ENCODE results near the gene CAMK2N2. TPM values are rescaled to one million over a fixed set of nuclear protein-coding genes. Genes with fewer than 3 reads are reported as not detected.

CAMK2N2 gene
- 6.1 TPM in 2 replicates for total RNA-seq (2022)
- percentile 32 among the genes with signal in this experiment for Bru-seq, nascent RNA
- percentile 42 among the genes with signal in this experiment for BruChase-seq, experiment 1, labeled RNA remaining after a 6-hour chase
- percentile 39 among the genes with signal in this experiment for BruChase-seq, experiment 2, labeled RNA remaining after a 2-hour chase
- long read RNA-seq, partial matches to known transcripts: 0 of 3 reads
- long read RNA-seq, other reads (novel, unspliced or antisense): 0 of 3 reads

DNA sequence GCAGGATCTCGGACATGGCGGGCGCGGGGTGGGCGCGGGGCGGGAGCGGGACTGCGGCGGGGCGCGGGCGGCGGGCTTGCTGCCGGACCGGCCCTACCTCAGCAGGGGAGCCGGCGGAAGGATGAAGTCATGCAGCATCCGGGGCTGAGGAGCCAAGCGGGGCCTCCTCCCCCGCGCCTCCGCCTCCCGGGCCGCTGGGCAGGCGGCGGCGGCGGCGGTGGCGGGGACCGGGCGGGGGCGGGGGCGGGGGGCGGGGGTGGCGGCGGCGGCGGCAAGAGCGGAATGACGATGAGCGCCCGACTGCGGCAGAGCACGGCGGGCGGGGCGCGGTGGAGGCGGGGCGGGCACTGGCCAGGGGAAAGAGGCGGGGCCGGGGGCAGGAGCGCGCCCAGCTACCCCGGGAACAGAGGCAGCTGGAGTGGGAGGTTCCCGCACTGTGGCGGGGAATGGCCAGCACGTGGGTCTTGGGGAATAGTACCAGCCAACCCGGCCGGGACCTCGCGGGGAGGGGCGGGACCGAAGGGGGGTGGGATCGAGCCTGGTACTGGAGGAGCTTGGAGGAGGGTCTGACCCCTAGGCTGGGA lies at the start of gene CAMK2N2:
Gene CAMK2N2, minus strand, starts transcription at position 284 of the 584 bp plus-strand sequence. Its CDS starts 268 bp downstream, at position 16.
- Mint-ChIP-seq H3K9me3 (ENCODE audit: unreplicated experiment) (no peaks in the 10 kb centered on the region), H3K36me3 (ENCODE audit: insufficient read depth, unreplicated experiment) (no peaks in the 10 kb centered on the region), H3K27ac (ENCODE audit: low read depth, unreplicated experiment) (peak within 1 kb of the TSS; percentile 7), H3K4me3 (ENCODE audit: unreplicated experiment) (peak within 1 kb of the TSS; percentile 79), H3K4me1 (ENCODE audit: insufficient read depth, unreplicated experiment) (peaks cover 16% of the 10 kb centered on the region), H3K27me3 (ENCODE audit: insufficient read depth, unreplicated experiment) (no peaks in the 10 kb centered on the region)
- DNase-seq (ENCODE audit: unreplicated experiment): peak; percentile 72
- TF ChIP-seq, protein P1, sequence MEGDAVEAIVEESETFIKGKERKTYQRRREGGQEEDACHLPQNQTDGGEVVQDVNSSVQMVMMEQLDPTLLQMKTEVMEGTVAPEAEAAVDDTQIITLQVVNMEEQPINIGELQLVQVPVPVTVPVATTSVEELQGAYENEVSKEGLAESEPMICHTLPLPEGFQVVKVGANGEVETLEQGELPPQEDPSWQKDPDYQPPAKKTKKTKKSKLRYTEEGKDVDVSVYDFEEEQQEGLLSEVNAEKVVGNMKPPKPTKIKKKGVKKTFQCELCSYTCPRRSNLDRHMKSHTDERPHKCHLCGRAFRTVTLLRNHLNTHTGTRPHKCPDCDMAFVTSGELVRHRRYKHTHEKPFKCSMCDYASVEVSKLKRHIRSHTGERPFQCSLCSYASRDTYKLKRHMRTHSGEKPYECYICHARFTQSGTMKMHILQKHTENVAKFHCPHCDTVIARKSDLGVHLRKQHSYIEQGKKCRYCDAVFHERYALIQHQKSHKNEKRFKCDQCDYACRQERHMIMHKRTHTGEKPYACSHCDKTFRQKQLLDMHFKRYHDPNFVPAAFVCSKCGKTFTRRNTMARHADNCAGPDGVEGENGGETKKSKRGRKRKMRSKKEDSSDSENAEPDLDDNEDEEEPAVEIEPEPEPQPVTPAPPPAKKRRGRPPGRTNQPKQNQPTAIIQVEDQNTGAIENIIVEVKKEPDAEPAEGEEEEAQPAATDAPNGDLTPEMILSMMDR (IDR thresholded peaks at IDR 0.05; ENCODE audit: unreplicated experiment): no peak
- intact Hi-C loops (cut with micrococcal nuclease): no loop called here
- CTCF ChIA-PET: interaction anchor here (1.2 kb wide), 1 partner anchor 11 kb away, joined by 3 read pairs; no protein-coding TSS in a partner anchor
- no TSS peak for BruUV-seq (replicated peaks)
- POLR2A ChIA-PET: interaction anchor here (1.0 to 2.9 kb wide), 3 partner anchors 10 to 13 kb away, joined by 3 to 11 read pairs (median 4); partner anchors contain the start of gene EEF1AKMT4

DNA sequence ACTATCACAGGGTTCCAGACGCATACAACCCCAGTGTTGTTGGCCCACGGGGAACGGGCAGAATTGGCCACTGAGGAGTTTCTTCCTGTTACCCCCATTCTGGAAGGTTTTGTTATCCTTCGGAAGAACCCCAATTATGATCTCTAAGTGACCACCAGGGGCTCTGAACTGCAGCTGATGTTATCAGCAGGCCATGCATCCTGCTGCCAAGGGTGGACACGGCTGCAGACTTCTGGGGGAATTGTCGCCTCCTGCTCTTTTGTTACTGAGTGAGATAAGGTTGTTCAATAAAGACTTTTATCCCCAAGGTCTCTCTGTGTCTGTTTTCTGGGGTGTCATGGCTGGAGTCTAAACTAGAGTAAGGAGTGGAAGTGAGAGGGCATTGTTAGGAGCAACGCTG lies 47.4 kb upstream of the CAMK2N2 start:
- no peak overlapping the region for H3K27ac Mint-ChIP-seq (ENCODE audit: low read depth, unreplicated experiment)
- BruUV-seq (replicated peaks): TSS peak; percentile 48
- POLR2A ChIA-PET: no interaction called here

DNA sequence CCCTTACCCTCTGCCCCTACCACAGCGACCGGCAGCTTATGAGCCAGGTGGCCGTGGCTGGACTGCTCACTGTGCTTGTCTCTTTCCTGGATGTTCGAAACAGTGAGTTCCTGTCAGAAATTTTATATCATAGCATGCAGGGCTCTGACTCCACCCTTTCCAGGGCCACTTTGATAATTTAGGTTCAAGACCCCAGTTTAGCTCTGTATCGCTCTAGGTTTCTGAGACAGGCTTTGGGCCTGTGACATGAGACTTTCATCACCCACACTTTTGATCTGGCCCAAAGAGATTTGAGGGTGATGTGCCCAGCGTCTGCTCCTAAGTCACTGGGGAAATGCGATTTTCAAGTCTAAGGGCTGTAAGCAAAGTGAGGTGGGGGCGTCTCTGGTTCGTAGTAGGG lies 46.6 kb upstream of the CAMK2N2 start:
- no peaks in the 10 kb centered on the region for H3K27me3 Mint-ChIP-seq (ENCODE audit: insufficient read depth, unreplicated experiment)
- H3K9me3 Mint-ChIP-seq (ENCODE audit: unreplicated experiment): no peaks in the 10 kb centered on the region
- H3K36me3 Mint-ChIP-seq (ENCODE audit: insufficient read depth, unreplicated experiment): peaks cover 65% of the 10 kb centered on the region
- no peak for DNase-seq (ENCODE audit: unreplicated experiment)
- CTCF ChIA-PET: no interaction called here
- POLR2A ChIA-PET: interaction anchor here (0.6 kb wide), 1 partner anchor 162 kb away, joined by 4 read pairs; no protein-coding TSS in a partner anchor
- intact Hi-C loops (cut with micrococcal nuclease): no loop called here
- no peak overlapping the region for H3K4me3 Mint-ChIP-seq (ENCODE audit: unreplicated experiment)
- no peak overlapping the region for H3K27ac Mint-ChIP-seq (ENCODE audit: low read depth, unreplicated experiment)
- no TSS peak for BruUV-seq (replicated peaks)
- H3K4me1 Mint-ChIP-seq (ENCODE audit: insufficient read depth, unreplicated experiment): no peaks in the 10 kb centered on the region
- TF ChIP-seq, protein P1 (IDR thresholded peaks at IDR 0.05; ENCODE audit: unreplicated experiment): no peak

More for the DNA sequence above, 47.4 kb upstream of the CAMK2N2 start:
- Mint-ChIP-seq H3K4me3 (ENCODE audit: unreplicated experiment) (no peak overlapping the region), H3K27me3 (ENCODE audit: insufficient read depth, unreplicated experiment) (no peaks in the 10 kb centered on the region), H3K36me3 (ENCODE audit: insufficient read depth, unreplicated experiment) (peaks cover 57% of the 10 kb centered on the region), H3K9me3 (ENCODE audit: unreplicated experiment) (no peaks in the 10 kb centered on the region), H3K4me1 (ENCODE audit: insufficient read depth, unreplicated experiment) (no peaks in the 10 kb centered on the region)
- intact Hi-C loops (cut with micrococcal nuclease): no loop called here
- TF ChIP-seq, protein P1 (IDR thresholded peaks at IDR 0.05; ENCODE audit: unreplicated experiment): no peak
- CTCF ChIA-PET: no interaction called here
- DNase-seq (ENCODE audit: unreplicated experiment): no peak

DNA sequence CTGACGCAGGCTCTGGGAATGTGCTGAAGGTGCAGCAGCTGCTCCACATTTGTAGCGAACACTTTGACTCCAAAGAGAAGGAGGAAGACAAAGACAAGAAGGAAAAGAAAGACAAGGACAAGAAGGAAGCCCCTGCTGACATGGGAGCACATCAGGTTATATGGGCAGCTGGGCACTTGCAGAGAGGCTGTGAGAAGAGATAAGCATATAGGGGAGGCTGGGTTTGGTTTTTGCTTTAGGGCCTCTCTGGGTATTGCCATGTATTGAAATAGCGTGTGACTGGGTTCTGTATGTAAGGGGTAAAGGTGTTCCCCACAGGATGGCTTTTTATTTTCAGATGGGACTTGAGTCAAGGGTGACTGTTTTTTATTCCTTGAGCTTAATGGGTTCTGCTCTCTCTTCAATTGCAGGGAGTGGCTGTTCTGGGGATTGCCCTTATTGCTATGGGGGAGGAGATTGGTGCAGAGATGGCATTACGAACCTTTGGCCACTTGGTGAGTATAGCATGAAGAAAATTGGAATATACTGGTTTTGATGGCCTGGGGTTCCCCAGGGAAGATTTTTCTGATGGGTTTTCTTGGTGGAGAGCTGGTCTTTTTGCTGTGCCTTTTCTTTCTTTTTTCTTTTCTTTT lies 45.1 kb upstream of the CAMK2N2 start:
- no TSS peak for BruUV-seq (replicated peaks)
- ChIA-PET POLR2A (no interaction called here), CTCF (interaction anchor here (0.6 to 1.0 kb wide), 9 partner anchors 10 to 401 kb away, joined by 3 to 7 read pairs (median 4); no protein-coding TSS in a partner anchor)
- H3K9me3 Mint-ChIP-seq (ENCODE audit: unreplicated experiment): no peaks in the 10 kb centered on the region
- TF ChIP-seq, protein P1 (IDR thresholded peaks at IDR 0.05; ENCODE audit: unreplicated experiment): no peak
- no peak overlapping the region for H3K4me3 Mint-ChIP-seq (ENCODE audit: unreplicated experiment)
- intact Hi-C loops (cut with micrococcal nuclease): no loop called here
- no peaks in the 10 kb centered on the region for H3K27me3 Mint-ChIP-seq (ENCODE audit: insufficient read depth, unreplicated experiment)
- DNase-seq (ENCODE audit: unreplicated experiment): no peak
- no peaks in the 10 kb centered on the region for H3K4me1 Mint-ChIP-seq (ENCODE audit: insufficient read depth, unreplicated experiment)
- peaks cover 80% of the 10 kb centered on the region for H3K36me3 Mint-ChIP-seq (ENCODE audit: insufficient read depth, unreplicated experiment)
- H3K27ac Mint-ChIP-seq (ENCODE audit: low read depth, unreplicated experiment): peak overlapping the region; percentile 0

All from MCF 10A (cell line).